IMR-90 (cell line): ENCODE results near the gene CELF5.

Experiments
- BHLHE40 ChIP-seq: fragments of 150-350 bp; IDR thresholded peaks from 2 replicates; pipeline ENCODE4 v1.6.1; 2016; ENCODE audit warnings: mild to moderate bottlenecking, low read depth, low read length
- CEBPB ChIP-seq: IDR thresholded peaks from 2 replicates; pipeline ENCODE4 v1.6.1; 2012; ENCODE audit warnings: low read depth, low read length, improper control_type of control experiment
- CHD1 ChIP-seq: IDR thresholded peaks from 2 replicates; pipeline ENCODE4 v1.6.1; 2012; ENCODE audit warnings: low read depth, low read length, improper control_type of control experiment
- CTCF ChIP-seq: conservative IDR thresholded peaks from 2 replicates; pipeline ENCODE4 v1.5.1; 2012; ENCODE audit warnings: mild to moderate bottlenecking, low read depth, low read length, improper control_type of control experiment
- ELK1 ChIP-seq: fragments of 150-350 bp; IDR thresholded peaks from 2 replicates; pipeline ENCODE4 v1.6.1; 2016; ENCODE audit warnings: low read depth, mild to moderate bottlenecking, low read length, moderate library complexity, borderline replicate concordance
- FOS ChIP-seq: fragments of 150-350 bp; IDR thresholded peaks from 2 replicates; pipeline ENCODE4 v1.6.1; 2016; ENCODE audit warnings: low read depth, low read length
- MAZ ChIP-seq: IDR thresholded peaks from 2 replicates; pipeline ENCODE4 v1.6.1; 2012; ENCODE audit warnings: low read depth, mild to moderate bottlenecking, low read length, improper control_type of control experiment, moderate library complexity, borderline replicate concordance
- MXI1 ChIP-seq: IDR thresholded peaks from 2 replicates; pipeline ENCODE4 v1.6.1; 2012; ENCODE audit warnings: low read depth, mild to moderate bottlenecking, low read length, moderate library complexity, borderline replicate concordance
- POLR2A ChIP-seq: IDR thresholded peaks from 2 replicates; pipeline ENCODE4 v1.6.1; 2012; ENCODE audit warnings: mild to moderate bottlenecking, low read depth, low read length
- RAD21 ChIP-seq: IDR thresholded peaks from 2 replicates; pipeline ENCODE4 v1.6.1; 2012; ENCODE audit warnings: low read length, improper control_type of control experiment
- RFX5 ChIP-seq: IDR thresholded peaks from 2 replicates; pipeline ENCODE4 v1.8.0; 2012; ENCODE audit warnings: low read depth, mild to moderate bottlenecking, low read length, moderate library complexity
- TF ChIP-seq, protein P1 (sequence below): fragments of 150-350 bp; IDR thresholded peaks from 2 replicates; pipeline ENCODE4 v1.6.1; 2017; ENCODE audit warnings: mild to moderate bottlenecking, antibody characterized with exemption, low read length, low read depth

- TF ChIP-seq CTCF (no peak), MAZ (no peak), POLR2A (no peak), FOS (no peak), BHLHE40 (no peak), ELK1 (no peak), MXI1 (no peak), RAD21 (no peak), CEBPB (no peak), CHD1 (no peak), RFX5 (no peak)
- TF ChIP-seq, protein P1, sequence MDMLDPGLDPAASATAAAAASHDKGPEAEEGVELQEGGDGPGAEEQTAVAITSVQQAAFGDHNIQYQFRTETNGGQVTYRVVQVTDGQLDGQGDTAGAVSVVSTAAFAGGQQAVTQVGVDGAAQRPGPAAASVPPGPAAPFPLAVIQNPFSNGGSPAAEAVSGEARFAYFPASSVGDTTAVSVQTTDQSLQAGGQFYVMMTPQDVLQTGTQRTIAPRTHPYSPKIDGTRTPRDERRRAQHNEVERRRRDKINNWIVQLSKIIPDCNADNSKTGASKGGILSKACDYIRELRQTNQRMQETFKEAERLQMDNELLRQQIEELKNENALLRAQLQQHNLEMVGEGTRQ: no peak
Observed at GRCh38 chr19:3302755-3303154, 78.3 kb downstream of the CELF5 start.
